Measurements from ENCODE around the gene ABHD17A. TPM values are rescaled to one million over a fixed set of nuclear protein-coding genes. Genes with fewer than 3 reads are reported as not detected.

The ABHD17A gene
- total RNA-seq, 1 experiment from 2014 or later = 47.5 TPM

GRCh38 chr19:1865172-1866010 lies 19.9 kb downstream of the ABHD17A start:
- peak overlapping the region; percentile 92 for H3K14ac ChIP-seq (ENCODE audit: insufficient read depth, low read length)
- Mint-ChIP-seq H3K36me3 (ENCODE audit: insufficient read depth in 1 of 3, low read depth in 3 of 3) (peaks cover 0 to 3% (median 1%) of the 10 kb centered on the region in 3 experiments; a peak in 2 of 7 replicates), H3K4me3 (peak overlapping the region; percentile 70 to 83), H3K27ac (no peak overlapping the region), H3K27me3 (ENCODE audit: low read depth) (peaks cover 6% of the 10 kb centered on the region), H3K4me1 (peaks cover 10 to 18% of the 10 kb centered on the region in 2 experiments), H3K9me3 (no peaks in the 10 kb centered on the region; a peak in 1 of 5 replicates)
- peak overlapping the region; percentile 81 for H3K9ac ChIP-seq (ENCODE audit: extremely low read depth, insufficient read length, low read length)
- H3K4ac ChIP-seq (ENCODE audit: low read depth, low read length) = no peak overlapping the region
- no peak overlapping the region for H2BK15ac ChIP-seq (ENCODE audit: low read depth, low read length)
- H3K23me2 ChIP-seq (ENCODE audit: insufficient read length, low read depth, low read length, poor library complexity, severe bottlenecking) = peaks cover 14% of the 10 kb centered on the region
- H4K20me1 ChIP-seq (ENCODE audit: control insufficient read depth, insufficient read depth, insufficient read length) = peaks cover 3% of the 10 kb centered on the region
- H3K79me2 ChIP-seq (ENCODE audit: insufficient read depth, low read length) = peaks cover 17% of the 10 kb centered on the region; the same call in 1 of the 2 replicates
- H2BK5ac ChIP-seq (ENCODE audit: insufficient read length, low read length) = no peak overlapping the region
- H3K18ac ChIP-seq (ENCODE audit: insufficient read length, low read depth, low read length) = peak overlapping the region; percentile 33
- no peak overlapping the region for H3K23ac ChIP-seq (ENCODE audit: insufficient read length, low read depth, low read length)
- H2BK120ac ChIP-seq (ENCODE audit: low read depth, low read length, poor library complexity, severe bottlenecking) = no peak overlapping the region
- no peak overlapping the region for H2BK12ac ChIP-seq (ENCODE audit: insufficient read length, low read depth, low read length)
- no peak overlapping the region for H4K8ac ChIP-seq (replicated peaks; ENCODE audit: insufficient read length, low read depth, low read length)
- no peak overlapping the region for H4K5ac ChIP-seq (ENCODE audit: insufficient read length, low read depth, low read length)
- no peaks in the 10 kb centered on the region; the same call in 1 of the 2 replicates for H3K27me3 ChIP-seq (ENCODE audit: insufficient read depth, low read length)
- no peak for TF ChIP-seq CTCF (conservative IDR thresholded peaks at IDR 0.05)
- no peak overlapping the region for H3T11ph ChIP-seq (ENCODE audit: low read length)
- no peak overlapping the region for H3K56ac ChIP-seq (ENCODE audit: insufficient read length, low read depth, low read length)
- no peaks in the 10 kb centered on the region for H3K9me3 ChIP-seq (ENCODE audit: control insufficient read depth, low read depth, low read length)
- H3K79me1 ChIP-seq (ENCODE audit: insufficient read depth, low read depth, low read length, poor library complexity, severe bottlenecking) = peaks cover 3% of the 10 kb centered on the region
- H3K4me2 ChIP-seq (ENCODE audit: insufficient read depth, insufficient read length, low read length) = peak overlapping the region; percentile 31
- no peaks in the 10 kb centered on the region; the same call in 1 of the 2 replicates for H3K4me1 ChIP-seq (ENCODE audit: insufficient read depth, low read length)
- no peak overlapping the region for H4K91ac ChIP-seq (ENCODE audit: insufficient read length, low read depth, low read length)
- H3K27ac ChIP-seq (ENCODE audit: insufficient read length, low read depth, low read length) = no peak overlapping the region
- no peak overlapping the region for H2BK20ac ChIP-seq (ENCODE audit: low read depth, low read length, poor library complexity, severe bottlenecking)
- H2AFZ ChIP-seq (ENCODE audit: low read length) = no peak overlapping the region
- WGBS (ENCODE audit: extremely low coverage, insufficient read length, low lambda C conversion rate) = no CpG with 5 or more reads among the region's 17 CpGs
- no peak for DNase-seq
- no peak overlapping the region for H2AK5ac ChIP-seq (ENCODE audit: insufficient read length, low read length)
